Jurkat, Clone E6-1 (cell line): Measurements from ENCODE around the gene ANKRD13D.

Source experiments
- DNase-seq: peaks from one replicate; pipeline ENCODE4 v3.0.0-alpha.2; 2011; ENCODE audit warnings: low read depth, low spot score
- H3K4me3 ChIP-seq: 2 replicates; pipeline ENCODE4 v1.5.1; 2011; ENCODE audit warnings: mild to moderate bottlenecking, low read length, control low read depth, moderate library complexity

Gene ANKRD13D

GRCh38 chr11:67345920-67346819, 57.1 kb downstream of the ANKRD13D start:
- DNase-seq, result peak; percentile 22

GRCh38 chr11:67347964-67348749, 59.1 kb downstream of the ANKRD13D start:
- no peak overlapping the region for H3K4me3 ChIP-seq
- no peak for DNase-seq

More at GRCh38 chr11:67345920-67346819, 57.1 kb downstream of the ANKRD13D start:
- no peak overlapping the region for H3K4me3 ChIP-seq

- DNase-seq, result no peak
These were observed 59.9 kb downstream of the ANKRD13D start for GRCh38 chr11:67349036-67349435.

GRCh38 chr11:67349457-67349856, 60.4 kb downstream of the ANKRD13D start:
- H3K4me3 ChIP-seq, result no peak overlapping the region
- DNase-seq, result no peak

More at GRCh38 chr11:67349036-67349435, 59.9 kb downstream of the ANKRD13D start:
- no peak overlapping the region for H3K4me3 ChIP-seq

GRCh38 chr11:67349928-67350465, 60.9 kb downstream of the ANKRD13D start:
- no peak for DNase-seq

GRCh38 chr11:67351275-67352005, 62.3 kb downstream of the ANKRD13D start:
- peak; percentile 67 for DNase-seq
- H3K4me3 ChIP-seq, result no peak overlapping the region

More at GRCh38 chr11:67349928-67350465, 60.9 kb downstream of the ANKRD13D start:
- no peak overlapping the region for H3K4me3 ChIP-seq
